ENCODE results near the gene SRRM4.

The SRRM4 gene

GRCh38 chr12:118979763-118980406 is 1.5 kb upstream of the SRRM4 start:
- TF ChIP-seq SPI1 (IDR thresholded peaks at IDR 0.05; ENCODE audit: borderline replicate concordance, low read depth), result no peak
- peak; percentile 46 for TF ChIP-seq CTCF (IDR thresholded peaks at IDR 0.05; ENCODE audit: insufficient read depth, low read length)
- peak; percentile 24 for TF ChIP-seq REST (IDR thresholded peaks at IDR 0.05; ENCODE audit: insufficient replicate concordance, low read depth)
- no peak for TF ChIP-seq GABPA (IDR thresholded peaks at IDR 0.05; ENCODE audit: low read depth)
- no peak for TF ChIP-seq POLR2AphosphoS5 (IDR thresholded peaks at IDR 0.05; ENCODE audit: low read depth)
- DNase-seq (ENCODE audit: low read depth in 1 of 2, low spot score in 1 of 2), result peak; percentile 6 to 45
- Histone ChIP-seq H3K27me3 (ENCODE audit: insufficient read depth, poor library complexity, severe bottlenecking) (peaks cover 7% of the 10 kb centered on the region), H3K4me3 (replicated peaks; ENCODE audit: insufficient read depth, low read length) (no peak overlapping the region), H3K27ac (replicated peaks) (no peak overlapping the region)

- no peak for DNase-seq (ENCODE audit: low read depth in 1 of 2, low spot score in 1 of 2)
- no peak overlapping the region for H3K27ac ChIP-seq (replicated peaks)
- no peak overlapping the region for H3K4me3 ChIP-seq (replicated peaks; ENCODE audit: insufficient read depth, low read length)
- no peak for TF ChIP-seq GABPA (IDR thresholded peaks at IDR 0.05; ENCODE audit: low read depth)
- no peak for TF ChIP-seq SPI1 (IDR thresholded peaks at IDR 0.05; ENCODE audit: borderline replicate concordance, low read depth)
- no peak for TF ChIP-seq POLR2AphosphoS5 (IDR thresholded peaks at IDR 0.05; ENCODE audit: low read depth)
- no peak for TF ChIP-seq CTCF (IDR thresholded peaks at IDR 0.05; ENCODE audit: insufficient read depth, low read length)
- no peak for TF ChIP-seq REST (IDR thresholded peaks at IDR 0.05; ENCODE audit: insufficient replicate concordance, low read depth)
- H3K27me3 ChIP-seq (ENCODE audit: insufficient read depth, poor library complexity, severe bottlenecking), result peaks cover 7% of the 10 kb centered on the region
Observed at GRCh38 chr12:118980407-118981014, 830 bp upstream of the SRRM4 start.

GRCh38 chr12:118982302-118982701 is 961 bp downstream of the SRRM4 start:
- Histone ChIP-seq H3K27ac (replicated peaks) (no peak overlapping the region), H3K4me3 (replicated peaks; ENCODE audit: insufficient read depth, low read length) (no peak overlapping the region), H3K27me3 (ENCODE audit: insufficient read depth, poor library complexity, severe bottlenecking) (peaks cover 7% of the 10 kb centered on the region)
- no peak for TF ChIP-seq POLR2AphosphoS5 (IDR thresholded peaks at IDR 0.05; ENCODE audit: low read depth)
- TF ChIP-seq SPI1 (IDR thresholded peaks at IDR 0.05; ENCODE audit: borderline replicate concordance, low read depth), result no peak
- TF ChIP-seq CTCF (IDR thresholded peaks at IDR 0.05; ENCODE audit: insufficient read depth, low read length), result no peak
- no peak for TF ChIP-seq GABPA (IDR thresholded peaks at IDR 0.05; ENCODE audit: low read depth)
- TF ChIP-seq REST (IDR thresholded peaks at IDR 0.05; ENCODE audit: insufficient replicate concordance, low read depth), result no peak
- no peak for DNase-seq (ENCODE audit: low read depth in 1 of 2, low spot score in 1 of 2)

Data from HL-60 (cell line).